HL-60/S4 treated with phorbol 12-myristate 13-acetate at 8.2 ng/mL for 4 days and 3 days (cell line): Measurements from ENCODE around the gene NRROS.

Experiments used
- in situ Hi-C: fragments of 300-500 bp; cut with MboI; formaldehyde crosslinking; loops from 2 replicates; pipeline ENCODE4 v1.15.0; 2022; ENCODE audit warnings: low sequenced_read_pairs

Gene NRROS

DNA sequence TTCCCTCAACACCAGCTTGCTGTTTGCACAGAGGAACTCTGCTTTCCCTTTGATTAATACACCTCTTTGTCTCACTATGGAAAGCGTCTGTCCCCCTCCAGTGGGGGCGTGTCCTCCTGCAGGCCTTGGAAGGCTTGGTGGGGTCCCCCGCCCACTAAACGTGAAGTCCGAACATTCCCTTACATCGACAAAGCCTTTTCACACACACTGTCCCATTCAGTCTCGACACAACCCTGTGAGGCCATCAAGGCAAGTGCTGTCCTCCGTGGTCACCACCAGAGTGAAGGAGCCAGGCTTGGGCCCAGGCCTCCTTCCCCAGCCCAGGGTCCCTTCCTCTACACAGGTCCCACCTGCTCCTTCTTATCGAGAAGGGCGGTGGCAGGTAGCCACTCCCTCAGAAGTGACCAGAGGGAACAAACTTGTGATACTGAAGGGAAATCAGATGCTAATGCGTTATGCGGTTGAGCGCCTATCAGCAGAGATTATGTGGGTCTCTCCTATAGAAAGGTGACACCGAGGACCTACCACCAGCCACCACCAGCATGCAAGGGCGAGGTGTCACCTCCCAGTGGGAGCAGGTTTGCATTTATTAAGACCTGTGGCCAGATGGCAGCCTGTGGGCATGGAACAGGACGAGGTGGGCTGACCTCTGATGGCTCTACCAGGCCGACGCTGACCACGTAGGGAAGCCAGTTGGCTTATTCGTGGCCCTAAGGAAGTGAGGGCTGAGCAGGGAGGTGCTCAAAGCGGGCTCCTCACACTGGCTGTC lies 6.6 kb downstream of the NRROS start:
- in situ Hi-C loops, result no loop called here

GRCh38 chr3:196646666-196647216 lies 7.2 kb downstream of the NRROS start:
- in situ Hi-C loops, result no loop called here

DNA sequence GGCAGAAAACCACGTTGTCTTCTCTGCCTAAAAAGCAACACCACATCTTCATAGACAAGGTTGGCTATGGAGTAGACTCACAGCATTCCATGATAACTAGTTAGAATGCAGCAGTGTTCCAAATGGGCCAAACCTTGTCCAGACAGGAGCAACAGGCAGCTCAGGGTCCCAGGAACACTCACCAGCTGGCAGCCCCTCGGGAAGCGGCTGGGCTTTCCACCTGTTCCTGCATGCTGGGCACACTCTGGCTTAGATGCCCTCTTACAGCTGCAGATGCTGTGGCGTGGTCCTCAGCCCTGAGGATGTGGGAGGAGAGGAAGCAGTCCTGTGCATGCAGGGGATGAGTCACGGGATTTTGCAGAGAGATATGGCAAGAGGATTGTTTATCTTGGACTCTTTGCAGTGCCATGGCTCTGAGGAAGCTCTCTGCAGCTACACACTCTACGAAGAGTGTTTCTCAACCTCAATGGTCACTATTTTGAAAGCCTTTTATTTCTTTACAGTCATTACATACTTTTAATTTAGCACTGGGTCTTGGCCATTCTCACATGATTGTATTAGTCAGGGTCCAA lies 11.3 kb downstream of the NRROS start:
- in situ Hi-C loops, result no loop called here

DNA sequence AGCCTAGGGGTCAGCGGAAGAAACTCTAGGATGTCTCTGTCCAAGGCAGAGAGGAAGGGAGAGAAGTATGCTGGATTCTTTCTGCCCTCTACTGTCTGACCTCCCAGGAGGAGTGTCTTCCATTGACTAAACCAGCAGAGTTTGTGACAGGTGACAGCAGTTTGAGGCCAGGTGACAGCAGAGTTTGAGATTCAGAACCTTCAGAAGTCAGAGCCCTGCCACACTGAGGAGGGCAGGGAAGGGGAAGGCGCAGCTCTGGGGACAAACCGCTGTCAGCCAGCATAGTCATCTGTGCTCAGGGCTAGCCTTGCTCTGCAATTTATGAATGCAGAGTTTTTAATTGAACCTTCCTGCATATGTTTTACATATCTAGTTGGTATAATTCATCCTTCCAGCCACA lies 12.3 kb downstream of the NRROS start:
- in situ Hi-C loops, result no loop called here

DNA sequence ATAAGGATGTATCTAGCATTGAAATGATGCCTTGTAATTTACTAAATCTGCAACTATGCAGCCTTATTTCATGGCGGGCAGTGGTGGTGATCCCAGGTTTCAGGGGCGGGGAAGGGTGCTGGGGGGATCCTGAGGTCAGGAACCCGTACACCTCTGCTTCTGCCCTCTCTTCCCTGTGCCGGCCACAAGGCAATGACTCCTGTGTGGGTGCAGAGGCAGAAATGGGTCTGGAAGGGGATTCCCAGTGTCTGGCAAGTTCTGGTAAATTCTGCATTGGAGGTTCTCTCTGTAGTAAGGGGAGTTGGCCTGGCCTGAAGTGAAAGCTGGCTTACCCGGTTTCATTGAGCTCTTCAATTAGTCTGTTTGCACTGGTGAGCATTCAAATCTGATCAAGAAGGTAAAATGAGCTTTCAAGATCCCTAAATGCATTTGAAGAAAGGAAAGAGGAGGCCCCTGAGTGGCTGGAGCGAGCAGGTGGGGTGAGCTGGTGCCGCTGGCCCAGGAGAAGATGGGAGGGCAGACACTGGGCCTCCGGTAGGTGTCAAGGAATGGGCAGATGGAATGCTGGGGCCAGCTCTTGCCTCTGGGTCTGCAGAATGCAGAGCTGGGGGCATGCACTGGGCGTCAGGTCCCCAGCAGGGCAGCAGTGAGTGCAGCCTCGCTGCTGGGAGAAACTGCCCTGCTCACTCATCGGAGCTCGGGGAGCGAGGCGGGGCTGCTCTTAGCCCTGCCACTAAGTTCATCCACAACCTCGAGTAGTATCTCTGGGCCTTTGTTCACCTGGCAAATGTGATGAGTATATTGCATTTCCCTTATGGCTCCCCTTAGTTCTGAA lies 13.7 kb downstream of the NRROS start:
- in situ Hi-C loops, result no loop called here

GRCh38 chr3:196654006-196654734 lies 14.7 kb downstream of the NRROS start:
- in situ Hi-C loops, result no loop called here

DNA sequence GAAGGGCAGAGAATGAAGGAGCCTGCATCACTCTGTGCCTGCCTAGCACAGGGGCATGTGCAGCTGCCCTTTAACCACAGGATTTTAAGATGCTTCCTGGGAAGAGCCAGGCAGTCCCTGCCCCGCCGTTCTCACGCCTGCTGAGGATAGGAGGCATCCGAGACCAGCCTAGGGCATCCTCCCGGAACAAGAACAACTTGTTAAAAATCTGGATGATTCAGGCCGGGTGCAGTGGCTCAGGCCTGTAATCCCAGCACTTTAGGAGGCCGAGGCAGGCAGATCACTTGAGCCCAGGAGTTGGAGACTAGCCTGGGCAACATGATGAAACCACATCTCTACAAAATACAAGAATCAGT lies 15.2 kb downstream of the NRROS start:
- in situ Hi-C loops, result no loop called here

GRCh38 chr3:196655496-196655895 lies 16.0 kb downstream of the NRROS start:
- in situ Hi-C loops, result no loop called here

DNA sequence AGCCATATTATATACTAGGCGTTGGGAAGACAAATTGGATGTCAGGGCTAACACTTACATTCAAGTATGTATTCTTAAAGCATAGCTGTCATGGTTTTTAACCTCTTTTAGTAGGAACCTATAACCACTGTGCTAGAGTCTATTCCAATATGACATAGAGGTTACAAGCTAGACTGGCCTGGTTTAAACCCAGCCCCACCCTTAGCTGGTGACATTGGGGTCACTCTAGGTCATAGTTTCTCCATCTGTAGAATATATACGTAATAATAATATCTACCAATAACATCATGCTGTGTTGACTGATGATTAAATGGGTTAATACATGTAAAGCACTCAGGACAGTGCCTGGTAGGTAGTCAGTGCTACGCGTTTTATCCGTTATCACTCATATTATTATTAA lies 16.7 kb downstream of the NRROS start:
- in situ Hi-C loops, result no loop called here

DNA sequence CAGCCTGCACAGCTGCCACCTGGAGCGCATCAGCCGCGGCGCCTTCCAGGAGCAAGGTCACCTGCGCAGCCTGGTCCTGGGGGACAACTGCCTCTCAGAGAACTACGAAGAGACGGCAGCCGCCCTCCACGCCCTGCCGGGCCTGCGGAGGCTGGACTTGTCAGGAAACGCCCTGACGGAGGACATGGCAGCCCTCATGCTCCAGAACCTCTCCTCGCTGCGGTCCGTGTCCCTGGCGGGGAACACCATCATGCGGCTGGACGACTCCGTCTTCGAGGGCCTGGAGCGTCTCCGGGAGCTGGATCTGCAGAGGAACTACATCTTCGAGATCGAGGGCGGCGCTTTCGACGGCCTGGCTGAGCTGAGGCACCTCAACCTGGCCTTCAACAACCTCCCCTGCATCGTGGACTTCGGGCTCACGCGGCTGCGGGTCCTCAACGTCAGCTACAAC lies 20.4 kb downstream of the NRROS start:
- in situ Hi-C loops, result no loop called here

- in situ Hi-C loops, result no loop called here
Observed at GRCh38 chr3:196660381-196661166, 21.1 kb downstream of the NRROS start.

DNA sequence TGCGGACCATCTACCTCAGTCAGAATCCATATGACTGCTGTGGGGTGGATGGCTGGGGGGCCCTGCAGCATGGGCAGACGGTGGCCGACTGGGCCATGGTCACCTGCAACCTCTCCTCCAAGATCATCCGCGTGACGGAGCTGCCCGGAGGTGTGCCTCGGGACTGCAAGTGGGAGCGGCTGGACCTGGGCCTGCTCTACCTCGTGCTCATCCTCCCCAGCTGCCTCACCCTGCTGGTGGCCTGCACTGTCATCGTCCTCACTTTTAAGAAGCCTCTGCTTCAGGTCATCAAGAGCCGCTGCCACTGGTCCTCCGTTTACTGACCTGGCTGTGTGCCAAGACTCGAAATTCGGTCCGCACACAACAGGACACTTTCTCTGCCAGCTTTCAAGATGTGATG lies 21.9 kb downstream of the NRROS start:
- in situ Hi-C loops, result no loop called here

DNA sequence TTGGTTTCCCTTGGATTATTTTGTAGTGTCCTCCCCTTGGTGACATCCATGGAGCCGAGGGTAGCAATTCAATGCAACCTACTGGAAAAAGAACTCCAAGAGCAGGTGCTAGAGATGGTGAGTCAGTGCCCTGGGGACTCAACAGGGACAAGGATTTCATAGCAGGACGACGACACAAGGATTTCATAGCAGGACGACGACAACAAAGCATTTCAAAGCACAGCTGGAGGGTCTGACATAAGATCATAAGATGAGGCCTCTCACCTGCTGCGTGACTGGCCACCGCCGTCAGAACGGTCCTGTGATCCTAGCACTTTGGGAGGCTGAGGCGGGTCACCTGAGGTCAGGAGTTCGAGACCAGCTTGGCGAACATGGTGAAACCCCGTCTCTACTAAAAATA lies 22.5 kb downstream of the NRROS start:
- in situ Hi-C loops, result no loop called here

GRCh38 chr3:196662711-196663571 lies 23.4 kb downstream of the NRROS start:
- in situ Hi-C loops, result no loop called here

- in situ Hi-C loops, result no loop called here
Observed at GRCh38 chr3:196666001-196666867, 26.7 kb downstream of the NRROS start.

- in situ Hi-C loops, result no loop called here
Observed at GRCh38 chr3:196667056-196667825, 27.7 kb downstream of the NRROS start.

DNA sequence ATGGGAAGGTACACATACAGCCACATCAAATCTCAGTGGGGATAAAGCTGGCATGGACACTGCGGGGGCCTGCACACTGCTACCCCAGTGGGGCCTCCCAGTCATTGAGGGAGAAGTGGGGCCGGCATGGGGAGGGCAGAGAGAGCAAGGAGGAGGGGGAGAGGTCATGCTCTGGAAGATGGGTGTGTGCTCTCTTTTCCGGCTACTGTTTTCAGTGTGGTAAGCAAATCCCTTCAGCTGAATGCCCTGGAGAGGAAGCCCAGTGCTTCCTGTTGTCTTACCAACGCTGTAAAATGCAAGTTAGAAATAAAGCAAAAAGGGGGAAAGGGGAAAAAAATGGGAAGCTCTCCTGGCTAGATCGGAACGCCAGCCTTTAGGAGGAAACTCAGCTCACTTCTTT lies 30.8 kb downstream of the NRROS start:
- in situ Hi-C loops, result no loop called here

DNA sequence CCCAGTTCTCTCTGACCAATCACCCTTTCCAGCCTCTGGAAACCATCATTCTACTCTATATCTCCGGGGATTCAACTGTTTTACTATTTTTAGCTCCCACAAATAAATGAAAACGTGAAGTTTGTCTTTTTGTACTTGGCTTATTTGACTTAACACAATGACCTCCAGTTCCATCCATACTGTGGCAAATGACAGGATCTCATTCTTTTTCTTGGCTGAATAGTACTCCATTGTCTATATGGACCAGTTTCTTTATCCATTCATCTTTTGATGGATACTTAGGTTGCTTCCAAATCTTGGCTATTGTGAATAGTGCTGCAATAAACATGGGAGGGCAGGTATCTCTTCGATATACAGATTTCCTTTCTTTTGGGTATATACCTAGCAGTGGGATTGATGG lies 34.1 kb downstream of the NRROS start:
- in situ Hi-C loops, result no loop called here
